Smooth muscle cell (in vitro differentiated cells): ENCODE data around the gene AHDC1. TPM values are rescaled to one million over a fixed set of nuclear protein-coding genes. Genes with fewer than 3 reads are reported as not detected.
"Not testable (repeated sequence)": the region's sequence is repeated elsewhere in the genome, so short reads cannot be mapped to it uniquely, and the experiment has no call there.

ENCODE experiments used
- DNase-seq: peaks from one replicate; lab custom pipeline; 2025; ENCODE audit not compliant: unreplicated experiment; lab: John Stamatoyannopoulos, UW
- H2AFZ ChIP-seq: fragments of 200-600 bp; sonication (generic); 2 replicates; pipeline ENCODE4 v1.6.0; 2016; ENCODE audit warnings: antibody characterized with exemption, low read depth, mild to moderate bottlenecking
- H3F3A ChIP-seq: fragments of 200-600 bp; sonication (generic); 2 replicates; pipeline ENCODE4 v1.6.0; 2017; ENCODE audit warnings: antibody characterized with exemption, low read depth
- H3K27ac ChIP-seq: fragments of 200-600 bp; sonication (generic); 2 replicates; pipeline ENCODE4 v1.5.1; 2016; ENCODE audit warnings: low read depth, mild to moderate bottlenecking
- H3K27me3 ChIP-seq: fragments of 200-600 bp; sonication (generic); 2 replicates; pipeline ENCODE4 v1.6.1; 2016; ENCODE audit warnings: low read depth, mild to moderate bottlenecking
- H3K36me3 ChIP-seq: fragments of 200-600 bp; sonication (generic); 2 replicates; pipeline ENCODE4 v1.5.1; 2016; ENCODE audit warnings: low read depth
- H3K4me1 ChIP-seq: fragments of 200-600 bp; sonication (generic); 2 replicates; pipeline ENCODE4 v1.5.1; 2016; ENCODE audit warnings: low read depth
- H3K4me2 ChIP-seq: fragments of 200-600 bp; sonication (generic); 2 replicates; pipeline ENCODE4 v1.6.0; 2016; ENCODE audit warnings: mild to moderate bottlenecking
- H3K4me3 ChIP-seq: fragments of 200-600 bp; sonication (generic); 2 replicates; pipeline ENCODE4 v1.5.1; 2016; ENCODE audit warnings: mild to moderate bottlenecking
- H3K79me2 ChIP-seq: fragments of 200-600 bp; sonication (generic); 2 replicates; pipeline ENCODE4 v1.6.0; 2016; ENCODE audit warnings: low read depth, mild to moderate bottlenecking
- H3K9ac ChIP-seq: fragments of 200-600 bp; sonication (generic); 2 replicates; pipeline ENCODE4 v1.6.0; 2016; ENCODE audit warnings: low read depth
- H3K9me3 ChIP-seq: fragments of 200-600 bp; sonication (generic); replicated peaks from 2 replicates; pipeline ENCODE4 v1.5.1; 2016; ENCODE audit warnings: low read depth
- H4K20me1 ChIP-seq: fragments of 200-600 bp; sonication (generic); 2 replicates; pipeline ENCODE4 v1.6.0; 2016; ENCODE audit warnings: low read depth
- WGBS: methylation state at CpG from one replicate; pipeline ENCODE4 v1.1.7; 2016; ENCODE audit warnings: low lambda C conversion rate; 5-methylcytosine and 5-hydroxymethylcytosine counted together
- polyA plus RNA-seq: library from polyadenylated mRNA; unstranded; fragments of >200 nt; fragmentation: Nextera tagmentation; extraction: Ambion mirVana; gene quantifications from 2 replicates; pipeline ENCODE4 v1.2.1, GENCODE V29; 2016
- total RNA-seq: library from RNA; depleted of rRNA; stranded (reverse); fragments of >200 nt; gene quantifications from 2 replicates; pipeline ENCODE4 v1.2.3, GENCODE V29; 2014
- TF ChIP-seq, protein P1 (sequence below): fragments of 200-600 bp; sonication (generic); IDR thresholded peaks from 2 replicates; pipeline ENCODE4 v1.5.1; 2017; ENCODE audit warnings: borderline replicate concordance, mild to moderate bottlenecking, antibody characterized with exemption; ENCODE audit not compliant: insufficient read depth, poor library complexity, severe bottlenecking

AHDC1 gene
- total and polyA plus RNA-seq, 2 experiments from 2014 or later, result 12.2 TPM

DNA sequence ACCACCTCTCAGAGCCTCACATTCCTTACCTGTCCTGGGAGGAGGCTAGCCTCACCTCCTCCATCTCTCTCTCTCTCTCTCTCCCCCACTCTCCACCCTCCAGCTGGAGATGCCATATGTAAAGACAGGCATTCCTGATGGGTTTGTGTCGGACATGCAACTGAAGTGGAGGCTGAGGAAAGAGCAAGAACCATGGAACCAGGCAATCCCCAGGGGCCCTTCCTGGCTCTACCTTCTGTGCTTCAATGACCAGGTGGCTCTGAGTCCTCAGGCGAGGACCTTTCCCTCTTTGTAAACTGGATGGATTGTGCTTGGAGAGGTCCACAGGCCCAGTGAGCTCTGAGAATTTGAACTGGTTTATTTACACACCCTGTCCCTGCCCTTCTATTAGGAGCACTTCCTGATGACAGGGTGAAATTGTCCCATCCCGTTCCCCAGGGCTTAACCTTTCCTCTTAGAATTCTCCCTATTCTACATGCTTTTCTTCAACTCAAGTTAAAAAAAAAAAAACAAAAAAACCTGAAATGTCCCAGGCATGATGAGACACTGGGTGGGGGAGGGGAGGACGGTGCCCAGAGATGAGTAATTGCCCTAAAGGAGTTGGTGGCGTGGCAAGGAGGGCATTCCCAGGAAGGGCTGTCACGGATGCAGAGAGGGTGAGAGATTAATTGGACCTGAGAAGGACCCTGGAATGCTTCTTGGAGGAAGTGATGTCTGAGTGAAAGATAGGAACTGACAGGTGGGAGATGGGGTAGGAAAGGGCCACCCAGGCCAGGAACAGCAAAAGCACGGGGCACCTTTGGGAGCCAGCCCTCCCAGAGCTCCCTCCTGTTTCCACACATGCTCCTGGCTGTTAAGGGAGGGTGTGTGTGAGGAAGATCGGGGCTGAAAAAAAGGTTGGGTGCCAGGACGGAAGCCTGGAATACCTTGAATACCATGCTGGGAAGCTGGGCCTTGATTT, 63.8 kb downstream of the AHDC1 start:
- Histone ChIP-seq H3K27ac (peak overlapping the region; percentile 97), H3K9ac (peak overlapping the region; percentile 67), H3K4me1 (peaks cover 35% of the 10 kb centered on the region), H3K79me2 (peaks cover 16% of the 10 kb centered on the region), H3F3A (peaks cover 16% of the 10 kb centered on the region), H3K4me3 (no peak overlapping the region), H2AFZ (no peak overlapping the region), H3K27me3 (no peaks in the 10 kb centered on the region), H3K4me2 (peak overlapping the region; percentile 45), H3K9me3 (no peaks in the 10 kb centered on the region), H4K20me1 (peaks cover 47% of the 10 kb centered on the region), H3K36me3 (no peaks in the 10 kb centered on the region)
- TF ChIP-seq, protein P1, sequence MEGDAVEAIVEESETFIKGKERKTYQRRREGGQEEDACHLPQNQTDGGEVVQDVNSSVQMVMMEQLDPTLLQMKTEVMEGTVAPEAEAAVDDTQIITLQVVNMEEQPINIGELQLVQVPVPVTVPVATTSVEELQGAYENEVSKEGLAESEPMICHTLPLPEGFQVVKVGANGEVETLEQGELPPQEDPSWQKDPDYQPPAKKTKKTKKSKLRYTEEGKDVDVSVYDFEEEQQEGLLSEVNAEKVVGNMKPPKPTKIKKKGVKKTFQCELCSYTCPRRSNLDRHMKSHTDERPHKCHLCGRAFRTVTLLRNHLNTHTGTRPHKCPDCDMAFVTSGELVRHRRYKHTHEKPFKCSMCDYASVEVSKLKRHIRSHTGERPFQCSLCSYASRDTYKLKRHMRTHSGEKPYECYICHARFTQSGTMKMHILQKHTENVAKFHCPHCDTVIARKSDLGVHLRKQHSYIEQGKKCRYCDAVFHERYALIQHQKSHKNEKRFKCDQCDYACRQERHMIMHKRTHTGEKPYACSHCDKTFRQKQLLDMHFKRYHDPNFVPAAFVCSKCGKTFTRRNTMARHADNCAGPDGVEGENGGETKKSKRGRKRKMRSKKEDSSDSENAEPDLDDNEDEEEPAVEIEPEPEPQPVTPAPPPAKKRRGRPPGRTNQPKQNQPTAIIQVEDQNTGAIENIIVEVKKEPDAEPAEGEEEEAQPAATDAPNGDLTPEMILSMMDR, result no peak
- DNase-seq, result no peak
- WGBS, result 32% methylated on average over 9 of the region's 9 CpGs

DNA sequence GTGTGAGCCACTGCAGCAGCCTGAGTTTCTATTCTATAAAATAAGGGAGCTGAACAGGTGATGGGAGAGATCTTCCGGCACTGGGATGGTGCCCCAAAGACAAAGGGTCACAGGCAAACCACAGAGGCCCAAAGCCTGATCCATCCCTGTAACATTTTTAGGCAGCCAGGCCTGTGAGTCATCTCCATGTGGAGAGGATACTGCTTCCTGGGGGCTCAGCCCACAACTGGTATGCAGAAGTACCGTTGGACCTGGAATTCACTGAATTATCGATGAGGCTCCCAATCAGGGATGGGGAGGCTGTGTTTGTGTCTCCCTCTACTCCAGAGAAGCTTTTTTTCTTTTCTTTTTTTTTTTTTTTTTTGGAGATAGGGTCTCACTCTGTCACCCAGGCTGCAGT, 65.2 kb downstream of the AHDC1 start:
- H3K4me2 ChIP-seq, result peak overlapping the region; percentile 57
- WGBS, result 6% methylated on average over 3 of the region's 3 CpGs
- peaks cover 58% of the 10 kb centered on the region for H4K20me1 ChIP-seq

DNA sequence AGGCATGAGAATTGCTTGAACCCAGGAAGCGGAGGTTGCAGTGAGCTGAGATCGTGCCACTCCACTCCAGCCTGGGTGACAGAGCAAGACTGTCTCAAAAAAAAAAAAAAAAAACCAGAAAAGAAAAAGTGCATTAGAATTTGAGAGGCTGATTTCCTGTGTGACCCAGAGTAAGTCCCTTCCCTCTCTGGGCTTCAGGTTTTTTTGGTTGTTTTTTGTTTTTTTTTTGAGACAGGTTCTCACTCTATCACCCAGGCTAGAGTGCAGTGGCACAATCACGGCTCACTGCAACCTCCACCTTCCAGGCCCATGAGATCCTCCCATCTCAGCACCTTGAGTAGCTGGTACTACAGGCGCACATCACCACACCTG, 65.7 kb downstream of the AHDC1 start:
- H3K9ac ChIP-seq, H3K27me3 ChIP-seq, H2AFZ ChIP-seq, H3K36me3 ChIP-seq, H3K4me3 ChIP-seq, DNase-seq, H3K9me3 ChIP-seq: not testable (repeated sequence)
- peak overlapping the region; percentile 97 for H3K27ac ChIP-seq
- H3K79me2 ChIP-seq, result peaks cover 13% of the 10 kb centered on the region
- H4K20me1 ChIP-seq, result peaks cover 63% of the 10 kb centered on the region
- peaks cover 11% of the 10 kb centered on the region for H3F3A ChIP-seq
- peak overlapping the region; percentile 57 for H3K4me2 ChIP-seq
- 87% methylated on average over 4 of the region's 4 CpGs for WGBS
- H3K4me1 ChIP-seq, result peaks cover 32% of the 10 kb centered on the region

More for the DNA sequence above, 65.2 kb downstream of the AHDC1 start:
- H3K27me3 ChIP-seq, result no peaks in the 10 kb centered on the region
- DNase-seq, result no peak
- no peak overlapping the region for H3K9ac ChIP-seq
- peak overlapping the region; percentile 97 for H3K27ac ChIP-seq
- TF ChIP-seq, protein P1, result no peak
- H3K36me3 ChIP-seq, result no peaks in the 10 kb centered on the region
- no peak overlapping the region for H2AFZ ChIP-seq
- peaks cover 35% of the 10 kb centered on the region for H3K4me1 ChIP-seq
- no peak overlapping the region for H3K4me3 ChIP-seq
- H3K79me2 ChIP-seq, result peaks cover 17% of the 10 kb centered on the region
- no peaks in the 10 kb centered on the region for H3K9me3 ChIP-seq
- peaks cover 16% of the 10 kb centered on the region for H3F3A ChIP-seq

DNA sequence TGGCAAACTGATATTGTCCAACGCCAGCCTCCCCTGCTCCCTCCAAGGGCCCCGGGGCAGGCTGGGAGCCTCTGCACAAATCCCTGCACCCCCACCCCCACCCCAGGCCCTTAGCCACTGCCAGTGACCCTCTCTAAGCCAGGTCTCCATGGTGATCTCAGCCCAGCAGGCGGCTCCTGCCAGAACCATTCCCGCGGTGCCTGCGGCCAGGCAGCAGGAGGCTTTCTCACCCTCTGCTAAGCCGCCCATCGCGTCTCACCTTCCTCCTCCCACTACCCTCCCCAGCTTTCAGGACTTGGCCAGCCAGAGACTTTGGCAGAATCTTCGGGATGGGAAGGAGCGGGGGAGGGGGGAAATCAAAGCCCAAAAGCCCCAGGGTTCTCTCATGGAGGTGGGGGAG, 67.2 kb downstream of the AHDC1 start:
- H3K79me2 ChIP-seq, result peaks cover 13% of the 10 kb centered on the region
- DNase-seq, result no peak

More for the DNA sequence above, 67.2 kb downstream of the AHDC1 start:
- Histone ChIP-seq H4K20me1 (peaks cover 71% of the 10 kb centered on the region), H3K27me3 (no peaks in the 10 kb centered on the region), H3K9ac (no peak overlapping the region), H3K36me3 (no peaks in the 10 kb centered on the region), H3K4me1 (peaks cover 29% of the 10 kb centered on the region), H2AFZ (no peak overlapping the region), H3K4me2 (peak overlapping the region; percentile 57), H3K27ac (peak overlapping the region; percentile 97), H3F3A (peaks cover 6% of the 10 kb centered on the region), H3K4me3 (no peak overlapping the region), H3K9me3 (no peaks in the 10 kb centered on the region)
- WGBS, result under 1% methylated on average over 11 of the region's 11 CpGs
- TF ChIP-seq, protein P1, result no peak
